Right forelimb (tissue), 1 donor: ENCODE results near the gene SSH2.
A peak's percentile ranks its signal among the peaks of the same experiment; 100 is the strongest.

ENCODE experiments used
- DNase-seq: peaks from one replicate; pipeline ENCODE4 v3.0.0-alpha.2; 2018

SSH2 gene

DNA sequence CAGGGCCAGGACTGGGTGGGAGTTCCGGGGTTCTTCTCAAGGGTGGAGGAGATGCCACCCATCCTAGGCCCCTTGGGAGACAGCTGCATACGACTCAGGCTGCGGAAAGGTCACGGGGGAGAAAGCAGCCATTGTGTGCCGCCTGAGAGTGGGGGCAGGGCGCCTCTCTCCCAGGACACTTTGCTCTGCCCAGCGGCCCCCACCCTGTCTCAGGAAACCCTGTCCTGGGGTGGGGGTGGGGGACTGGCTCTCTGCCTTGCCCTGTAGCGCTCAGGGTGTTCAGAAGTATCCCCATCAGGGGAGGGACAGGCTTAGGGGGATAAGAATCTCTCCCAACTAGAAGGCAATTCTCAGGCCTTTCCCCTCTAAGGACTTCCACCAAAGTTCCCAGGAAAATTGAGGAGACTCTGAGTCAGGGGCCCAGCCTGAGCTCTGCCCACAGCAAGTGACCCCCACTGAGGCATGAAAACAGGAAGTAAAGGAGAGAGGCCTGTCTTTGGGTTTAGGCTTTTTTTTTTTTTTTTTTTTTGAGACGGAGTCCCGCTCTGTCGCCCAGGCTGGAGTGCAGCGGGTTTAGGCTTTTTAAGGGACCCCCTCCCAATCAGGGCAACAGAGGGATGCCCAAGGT is 345.5 kb downstream of the SSH2 start:
- no peak for DNase-seq

GRCh38 chr17:29583324-29584248 is 346.4 kb downstream of the SSH2 start:
- DNase-seq: no peak

DNA sequence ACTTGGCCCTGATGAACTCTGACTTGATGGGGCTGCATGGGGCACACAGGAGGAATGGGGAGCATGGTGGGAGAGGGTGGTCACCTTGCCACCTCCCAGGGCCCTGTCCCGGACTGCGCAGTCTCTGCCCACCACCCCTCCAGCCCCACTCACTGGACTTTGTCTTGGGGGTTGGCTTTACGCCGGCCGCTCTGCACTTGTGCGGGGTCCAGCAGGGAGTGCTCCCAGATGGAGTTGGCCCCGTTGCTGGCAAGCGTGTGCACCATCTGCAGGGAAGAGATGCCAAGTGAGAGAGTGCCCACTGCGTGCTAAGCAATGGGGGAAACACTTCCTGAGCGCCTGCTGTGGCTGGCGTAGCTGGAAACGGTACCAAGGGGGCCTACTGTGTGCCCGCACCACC is 347.3 kb downstream of the SSH2 start:
- no peak for DNase-seq

- DNase-seq: no peak
Measured at GRCh38 chr17:29582254-29582765, 347.7 kb downstream of the SSH2 start.

GRCh38 chr17:29581583-29582253 is 348.3 kb downstream of the SSH2 start:
- no peak for DNase-seq

GRCh38 chr17:29579866-29580771 is 349.9 kb downstream of the SSH2 start:
- peak; percentile 87 for DNase-seq

DNA sequence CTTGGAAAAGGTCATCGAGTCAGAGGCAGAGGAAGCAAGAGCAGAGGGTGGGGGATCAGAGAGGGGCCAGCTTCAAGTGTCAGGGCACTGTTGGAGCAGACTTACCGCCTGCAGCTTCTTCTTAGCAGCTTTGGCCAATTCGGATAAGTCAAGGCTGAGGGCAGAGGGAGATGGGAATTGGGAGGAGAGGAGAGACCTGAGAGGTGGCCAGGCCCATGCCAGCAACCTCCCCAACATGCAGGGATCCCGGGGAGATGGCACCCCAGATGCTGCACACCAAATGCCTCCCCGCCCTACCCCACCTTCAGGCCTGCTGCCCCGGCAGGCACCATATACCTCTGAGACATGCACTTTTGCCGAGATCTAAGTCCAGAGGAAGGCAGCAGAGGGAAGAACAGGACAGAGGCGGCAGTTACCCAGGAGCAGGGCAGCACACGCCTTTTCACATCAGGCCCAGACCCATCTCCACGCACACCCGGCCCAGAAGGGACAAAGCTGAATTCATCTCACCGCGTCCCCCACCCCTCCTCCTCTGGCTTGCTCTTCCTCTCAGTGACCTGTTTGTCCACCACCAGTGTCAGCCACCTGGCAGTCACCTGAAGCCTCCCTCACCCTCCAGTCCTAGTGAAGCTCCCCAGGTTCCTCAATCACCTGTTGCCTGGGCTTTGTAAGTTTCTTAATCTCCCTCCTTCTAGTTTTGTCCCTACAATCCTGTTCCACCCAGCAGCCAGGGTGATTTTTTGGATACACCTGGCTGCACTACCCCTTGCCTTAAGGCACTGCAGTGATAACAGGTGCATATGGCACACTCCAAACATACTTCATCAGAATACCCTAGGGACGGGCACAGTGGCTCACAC is 351.2 kb downstream of the SSH2 start:
- DNase-seq: no peak

GRCh38 chr17:29577385-29578211 is 352.4 kb downstream of the SSH2 start:
- DNase-seq: peak; percentile 79

- no peak for DNase-seq
Measured at GRCh38 chr17:29577001-29577370, 353.0 kb downstream of the SSH2 start.

DNA sequence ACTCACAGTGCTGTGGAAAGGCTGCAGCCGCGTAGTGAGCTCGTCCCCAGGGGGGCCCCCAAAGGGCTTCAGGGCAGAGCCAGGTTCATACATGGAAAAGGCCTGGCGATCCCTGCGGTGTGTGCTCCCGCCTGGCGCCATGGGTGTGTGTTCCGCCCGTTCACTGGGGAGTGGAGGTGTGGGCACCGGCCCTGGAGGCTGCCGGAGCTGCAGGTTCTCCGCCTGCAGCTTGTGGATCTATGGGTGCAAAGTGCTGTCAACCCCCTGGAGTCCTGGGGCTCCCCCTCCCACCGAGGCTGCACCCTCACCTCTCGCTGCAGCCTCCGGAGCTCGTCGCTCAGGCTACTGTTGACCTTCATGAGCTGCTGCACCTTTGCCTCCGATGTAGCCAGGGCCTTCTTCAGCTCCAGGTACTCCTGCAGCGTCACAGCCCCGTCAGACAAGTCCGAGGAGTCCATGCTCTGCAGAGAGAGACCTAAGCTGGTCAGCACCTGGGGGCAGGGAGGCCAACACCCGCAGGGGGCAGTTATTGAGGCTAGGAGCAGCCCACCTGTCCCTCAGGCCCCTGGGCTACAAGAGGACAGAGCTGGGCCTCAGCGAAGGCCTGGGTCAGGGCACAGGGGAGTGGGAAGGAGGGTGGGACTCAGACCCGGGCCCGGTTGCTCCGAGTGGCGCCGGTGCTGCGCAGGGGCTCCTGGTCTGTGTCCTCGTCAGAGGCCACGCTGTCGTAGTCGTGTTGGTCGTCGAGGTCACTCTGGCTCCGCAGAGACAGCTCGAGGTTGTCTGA is 353.6 kb downstream of the SSH2 start:
- no peak for DNase-seq
